Liver (tissue), 9 donors: ENCODE data around the gene CD247. TPM values are rescaled to one million over a fixed set of nuclear protein-coding genes. Genes with fewer than 3 reads are reported as not detected.

Experiments used
- DNase-seq: peaks from one replicate; pipeline ENCODE4 v3.0.0-alpha.2; 2017; ENCODE audit warnings: low spot score
- H3K27ac ChIP-seq, 2 donors: one replicate each; pipeline ENCODE4 v1.7.0; 2013; ENCODE audit warnings: inconsistent platforms in 2 of 2, low read length in 2 of 2, control low read depth in 1 of 2, low read depth in 1 of 2, mild to moderate bottlenecking in 1 of 2
- H3K27me3 ChIP-seq, 4 donors: one replicate each; pipeline versions ENCODE4 v1.6.1 to v1.7.0; 2013; ENCODE audit warnings: low read length in 3 of 4, inconsistent platforms in 1 of 4, mild to moderate bottlenecking in 1 of 4, moderate library complexity in 1 of 4; ENCODE audit not compliant: control insufficient read depth in 4 of 4, insufficient read depth in 4 of 4
- H3K36me3 ChIP-seq, 4 donors: one replicate each; pipeline versions ENCODE4 v1.6.1 to v1.7.0; 2013; ENCODE audit warnings: low read length in 3 of 4, mild to moderate bottlenecking in 3 of 4, low read depth in 1 of 4, moderate library complexity in 1 of 4; ENCODE audit not compliant: control insufficient read depth in 4 of 4, insufficient read depth in 3 of 4
- H3K4me1 ChIP-seq, 4 donors: one replicate each; pipeline versions ENCODE4 v1.6.1 to v1.7.0; 2013; ENCODE audit warnings: low read length in 3 of 4, mild to moderate bottlenecking in 3 of 4, moderate library complexity in 1 of 4; ENCODE audit not compliant: control insufficient read depth in 4 of 4, insufficient read depth in 4 of 4
- H3K4me3 ChIP-seq, 3 donors: one replicate each; pipeline versions ENCODE4 v1.6.1 to v1.7.0; 2013; ENCODE audit warnings: low read length in 3 of 3, control low read depth in 1 of 3, low read depth in 1 of 3, mild to moderate bottlenecking in 1 of 3
- H3K9ac ChIP-seq, 2 donors: one replicate each; pipeline ENCODE4 v1.7.0; 2013; ENCODE audit warnings: low read length in 2 of 2, mild to moderate bottlenecking in 2 of 2, moderate library complexity in 2 of 2, control low read depth in 1 of 2, low read depth in 1 of 2
- H3K9me3 ChIP-seq, 4 donors: one replicate each; pipeline versions ENCODE4 v1.6.1 to v1.7.0; 2013; ENCODE audit warnings: low read length in 3 of 4; ENCODE audit not compliant: control insufficient read depth in 4 of 4
- EGR1 ChIP-seq, 2 donors: IDR thresholded peaks; 2 replicates each; pipeline ENCODE4 v1.6.1; 2016 to 2018; ENCODE audit warnings: antibody characterized with exemption in 2 of 2, low read depth in 2 of 2
- HNF4A ChIP-seq, 2 donors: conservative IDR thresholded peaks; 2 replicates each; pipeline ENCODE4 v1.6.1; 2016; ENCODE audit warnings: antibody characterized with exemption in 2 of 2, mild to moderate bottlenecking in 2 of 2
- HNF4G ChIP-seq: IDR thresholded peaks from 2 replicates; pipeline ENCODE4 v1.6.1; 2016; ENCODE audit warnings: antibody characterized with exemption
- JUND ChIP-seq, 2 donors: IDR thresholded peaks; 2 replicates each; pipeline ENCODE4 v1.6.1; 2016; ENCODE audit warnings: antibody characterized with exemption in 2 of 2
- NR2F2 ChIP-seq: IDR thresholded peaks from 2 replicates; pipeline ENCODE4 v1.6.1; 2016; ENCODE audit warnings: antibody characterized with exemption
- RAD21 ChIP-seq, 2 donors: IDR thresholded peaks; 2 replicates each; pipeline ENCODE4 v1.6.1; 2016; ENCODE audit warnings: antibody characterized with exemption in 2 of 2, mild to moderate bottlenecking in 2 of 2
- RXRA ChIP-seq, 2 donors: IDR thresholded peaks; 2 replicates each; pipeline ENCODE4 v1.6.1; 2017 to 2018; ENCODE audit warnings: antibody characterized with exemption in 2 of 2, mild to moderate bottlenecking in 1 of 2
- SP1 ChIP-seq: IDR thresholded peaks from 2 replicates; pipeline ENCODE4 v1.6.1; 2018; ENCODE audit warnings: antibody characterized with exemption, mild to moderate bottlenecking
- TAF1 ChIP-seq: conservative IDR thresholded peaks from 2 replicates; pipeline ENCODE4 v1.6.1; 2016; ENCODE audit warnings: antibody characterized with exemption, mild to moderate bottlenecking
- YY1 ChIP-seq: IDR thresholded peaks from 2 replicates; pipeline ENCODE4 v1.6.1; 2016; ENCODE audit warnings: antibody characterized with exemption, mild to moderate bottlenecking
- WGBS: extraction: QIAGEN DNeasy Blood & Tissue Kit; methylation state at CpG from one replicate; pipeline ENCODE4 v1.1.7; 2013; 5-methylcytosine and 5-hydroxymethylcytosine counted together
- polyA plus RNA-seq, 2 donors: library from polyadenylated mRNA; stranded (reverse) in 1 of 2; unstranded in 1 of 2; fragments of 200-250 nt in 1 of 2; fragments of >200 nt in 1 of 2; fragmentation: Nextera tagmentation in 1 of 2; extraction: Ambion mirVana in 1 of 2; gene quantifications; one replicate each; pipeline versions ENCODE4 v1.2.1 to v1.2.3, GENCODE V29; 2013 to 2015
- total RNA-seq, 2 donors: library from RNA; depleted of rRNA; stranded (reverse); fragments of >200 nt; gene quantifications; one replicate each; pipeline ENCODE4 v1.2.3, GENCODE V29; 2014
- TF ChIP-seq, protein P1 (sequence below): IDR thresholded peaks from 2 replicates; pipeline ENCODE4 v1.6.1; 2016; ENCODE audit warnings: antibody characterized with exemption
- TF ChIP-seq, protein P2 (sequence below): IDR thresholded peaks from 2 replicates; pipeline ENCODE4 v1.6.1; 2016; ENCODE audit warnings: antibody characterized with exemption
- TF ChIP-seq, protein P3 (sequence below): IDR thresholded peaks from 2 replicates; pipeline ENCODE4 v1.6.1; 2016; ENCODE audit warnings: antibody characterized with exemption
- TF ChIP-seq, protein P4 (sequence below): fragments of 150-350 bp; IDR thresholded peaks from 2 replicates; pipeline ENCODE4 v1.5.1; 2017; ENCODE audit warnings: improper control_type of control experiment, low read depth, low read length; ENCODE audit not compliant: missing input control
- TF ChIP-seq, protein P5 (sequence below): IDR thresholded peaks from 2 replicates; pipeline ENCODE4 v1.6.1; 2016; ENCODE audit warnings: antibody characterized with exemption, mild to moderate bottlenecking
- donor health status: healthy.
- donor health status: healthy.
- donor health status: healthy.
- donor health status: healthy.
- donor health status: healthy.

CD247 gene
- total and polyA plus RNA-seq, 4 donors: 0.61 to 2.2 (median 1.6) TPM

DNA sequence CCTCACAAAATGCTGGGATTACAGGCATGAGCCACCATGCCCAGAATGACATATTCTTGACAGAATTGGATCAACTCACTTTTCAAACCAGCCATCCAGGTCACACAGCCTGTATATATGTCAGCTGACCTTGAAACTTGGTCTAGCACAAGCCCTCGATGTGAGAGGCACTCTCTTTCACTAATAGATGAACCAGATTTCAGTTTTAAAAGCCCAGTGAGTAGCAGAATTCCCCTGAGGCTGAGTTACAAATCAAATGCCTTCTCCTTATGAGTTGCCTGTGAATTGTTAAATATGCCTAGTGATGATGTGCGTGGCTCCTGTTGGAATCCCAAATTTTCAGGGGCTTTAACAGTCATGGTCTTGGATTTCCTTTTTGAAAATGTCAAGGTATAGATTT, 88.7 kb downstream of the CD247 start:
- WGBS: 64% methylated on average over 2 of the region's 2 CpGs
- Histone ChIP-seq H3K27ac (no peak overlapping the region), H3K36me3 (no peaks in the 10 kb centered on the region), H3K9me3 (no peaks in the 10 kb centered on the region), H3K9ac (no peak overlapping the region), H3K27me3 (no peaks in the 10 kb centered on the region), H3K4me3 (no peak overlapping the region), H3K4me1 (no peaks in the 10 kb centered on the region)
- no peak for DNase-seq
- TF ChIP-seq, protein P1, sequence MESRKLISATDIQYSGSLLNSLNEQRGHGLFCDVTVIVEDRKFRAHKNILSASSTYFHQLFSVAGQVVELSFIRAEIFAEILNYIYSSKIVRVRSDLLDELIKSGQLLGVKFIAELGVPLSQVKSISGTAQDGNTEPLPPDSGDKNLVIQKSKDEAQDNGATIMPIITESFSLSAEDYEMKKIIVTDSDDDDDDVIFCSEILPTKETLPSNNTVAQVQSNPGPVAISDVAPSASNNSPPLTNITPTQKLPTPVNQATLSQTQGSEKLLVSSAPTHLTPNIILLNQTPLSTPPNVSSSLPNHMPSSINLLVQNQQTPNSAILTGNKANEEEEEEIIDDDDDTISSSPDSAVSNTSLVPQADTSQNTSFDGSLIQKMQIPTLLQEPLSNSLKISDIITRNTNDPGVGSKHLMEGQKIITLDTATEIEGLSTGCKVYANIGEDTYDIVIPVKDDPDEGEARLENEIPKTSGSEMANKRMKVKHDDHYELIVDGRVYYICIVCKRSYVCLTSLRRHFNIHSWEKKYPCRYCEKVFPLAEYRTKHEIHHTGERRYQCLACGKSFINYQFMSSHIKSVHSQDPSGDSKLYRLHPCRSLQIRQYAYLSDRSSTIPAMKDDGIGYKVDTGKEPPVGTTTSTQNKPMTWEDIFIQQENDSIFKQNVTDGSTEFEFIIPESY: no peak
- no peak for TF ChIP-seq NR2F2
- no peak for TF ChIP-seq RXRA (IDR thresholded peaks at IDR 0.05)
- TF ChIP-seq, protein P2, sequence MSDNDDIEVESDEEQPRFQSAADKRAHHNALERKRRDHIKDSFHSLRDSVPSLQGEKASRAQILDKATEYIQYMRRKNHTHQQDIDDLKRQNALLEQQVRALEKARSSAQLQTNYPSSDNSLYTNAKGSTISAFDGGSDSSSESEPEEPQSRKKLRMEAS: no peak
- TF ChIP-seq EGR1 (IDR thresholded peaks at IDR 0.05; ENCODE audit: low read depth in 2 of 2): no peak

DNA sequence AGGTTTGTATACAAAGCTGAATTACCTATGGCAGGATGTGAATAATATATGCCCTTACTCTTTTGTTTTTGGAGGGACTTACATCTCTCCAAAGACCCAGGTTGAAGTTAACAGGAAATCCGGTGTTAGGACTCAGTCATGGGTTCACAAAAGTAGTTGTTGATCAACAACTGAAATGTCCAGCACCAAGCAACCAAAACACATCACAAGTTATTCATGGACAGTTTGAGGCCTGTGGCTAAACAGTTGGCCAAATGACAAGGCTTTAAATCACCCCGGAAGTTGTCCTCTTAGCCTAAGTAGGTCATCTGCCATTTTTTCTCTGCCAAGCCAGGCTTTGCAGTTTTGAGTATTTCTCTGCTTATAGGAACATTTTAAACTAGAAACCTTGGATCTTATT, 89.9 kb downstream of the CD247 start:
- TF ChIP-seq HNF4A (conservative IDR thresholded peaks at IDR 0.05): no peak
- TF ChIP-seq, protein P3, sequence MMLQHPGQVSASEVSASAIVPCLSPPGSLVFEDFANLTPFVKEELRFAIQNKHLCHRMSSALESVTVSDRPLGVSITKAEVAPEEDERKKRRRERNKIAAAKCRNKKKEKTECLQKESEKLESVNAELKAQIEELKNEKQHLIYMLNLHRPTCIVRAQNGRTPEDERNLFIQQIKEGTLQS: no peak
- TF ChIP-seq JUND (IDR thresholded peaks at IDR 0.05): no peak
- no peak for TF ChIP-seq SP1
- TF ChIP-seq, protein P1: no peak
- WGBS: 74% methylated on average over 2 of the region's 2 CpGs
- Histone ChIP-seq H3K27me3 (no peaks in the 10 kb centered on the region), H3K4me1 (no peaks in the 10 kb centered on the region), H3K27ac (no peak overlapping the region), H3K36me3 (peaks cover 0 to 5% (median 2%) of the 10 kb centered on the region in 4 donors), H3K9me3 (no peaks in the 10 kb centered on the region), H3K9ac (no peak overlapping the region), H3K4me3 (no peak overlapping the region)
- no peak for DNase-seq

DNA sequence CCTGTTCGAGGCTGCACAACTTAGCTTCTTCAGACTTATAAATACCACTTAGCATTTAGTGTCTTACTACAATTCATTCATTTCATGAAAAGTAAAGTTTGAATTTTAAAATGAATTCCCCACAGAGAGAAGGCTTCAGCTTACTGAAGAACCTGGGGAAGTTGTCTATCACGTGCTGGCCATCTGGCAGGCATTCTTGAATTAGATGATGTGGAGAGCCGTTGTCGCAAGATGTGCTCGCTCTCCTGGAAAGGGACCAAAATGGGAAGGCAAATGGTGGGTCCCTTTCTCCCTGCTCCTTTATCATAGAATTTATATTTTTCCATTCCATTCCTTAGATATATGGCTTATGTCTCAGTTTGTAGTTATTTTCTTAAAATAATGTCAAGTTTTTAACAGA, 90.5 kb downstream of the CD247 start:
- H3K36me3 ChIP-seq: peaks cover 0 to 5% (median 2%) of the 10 kb centered on the region in 4 donors
- no peaks in the 10 kb centered on the region for H3K9me3 ChIP-seq
- 85% methylated on average over 5 of the region's 5 CpGs for WGBS
- no peak for DNase-seq
- no peak overlapping the region for H3K4me3 ChIP-seq
- TF ChIP-seq HNF4G (no peak), RAD21 (IDR thresholded peaks at IDR 0.05) (no peak), TAF1 (no peak), RXRA (IDR thresholded peaks at IDR 0.05) (no peak), NR2F2 (no peak), YY1 (no peak), EGR1 (IDR thresholded peaks at IDR 0.05; ENCODE audit: low read depth in 2 of 2) (no peak), SP1 (no peak)
- TF ChIP-seq, protein P2: no peak
- TF ChIP-seq, protein P4, sequence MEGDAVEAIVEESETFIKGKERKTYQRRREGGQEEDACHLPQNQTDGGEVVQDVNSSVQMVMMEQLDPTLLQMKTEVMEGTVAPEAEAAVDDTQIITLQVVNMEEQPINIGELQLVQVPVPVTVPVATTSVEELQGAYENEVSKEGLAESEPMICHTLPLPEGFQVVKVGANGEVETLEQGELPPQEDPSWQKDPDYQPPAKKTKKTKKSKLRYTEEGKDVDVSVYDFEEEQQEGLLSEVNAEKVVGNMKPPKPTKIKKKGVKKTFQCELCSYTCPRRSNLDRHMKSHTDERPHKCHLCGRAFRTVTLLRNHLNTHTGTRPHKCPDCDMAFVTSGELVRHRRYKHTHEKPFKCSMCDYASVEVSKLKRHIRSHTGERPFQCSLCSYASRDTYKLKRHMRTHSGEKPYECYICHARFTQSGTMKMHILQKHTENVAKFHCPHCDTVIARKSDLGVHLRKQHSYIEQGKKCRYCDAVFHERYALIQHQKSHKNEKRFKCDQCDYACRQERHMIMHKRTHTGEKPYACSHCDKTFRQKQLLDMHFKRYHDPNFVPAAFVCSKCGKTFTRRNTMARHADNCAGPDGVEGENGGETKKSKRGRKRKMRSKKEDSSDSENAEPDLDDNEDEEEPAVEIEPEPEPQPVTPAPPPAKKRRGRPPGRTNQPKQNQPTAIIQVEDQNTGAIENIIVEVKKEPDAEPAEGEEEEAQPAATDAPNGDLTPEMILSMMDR: no peak
- TF ChIP-seq, protein P3: no peak
- TF ChIP-seq, protein P5, sequence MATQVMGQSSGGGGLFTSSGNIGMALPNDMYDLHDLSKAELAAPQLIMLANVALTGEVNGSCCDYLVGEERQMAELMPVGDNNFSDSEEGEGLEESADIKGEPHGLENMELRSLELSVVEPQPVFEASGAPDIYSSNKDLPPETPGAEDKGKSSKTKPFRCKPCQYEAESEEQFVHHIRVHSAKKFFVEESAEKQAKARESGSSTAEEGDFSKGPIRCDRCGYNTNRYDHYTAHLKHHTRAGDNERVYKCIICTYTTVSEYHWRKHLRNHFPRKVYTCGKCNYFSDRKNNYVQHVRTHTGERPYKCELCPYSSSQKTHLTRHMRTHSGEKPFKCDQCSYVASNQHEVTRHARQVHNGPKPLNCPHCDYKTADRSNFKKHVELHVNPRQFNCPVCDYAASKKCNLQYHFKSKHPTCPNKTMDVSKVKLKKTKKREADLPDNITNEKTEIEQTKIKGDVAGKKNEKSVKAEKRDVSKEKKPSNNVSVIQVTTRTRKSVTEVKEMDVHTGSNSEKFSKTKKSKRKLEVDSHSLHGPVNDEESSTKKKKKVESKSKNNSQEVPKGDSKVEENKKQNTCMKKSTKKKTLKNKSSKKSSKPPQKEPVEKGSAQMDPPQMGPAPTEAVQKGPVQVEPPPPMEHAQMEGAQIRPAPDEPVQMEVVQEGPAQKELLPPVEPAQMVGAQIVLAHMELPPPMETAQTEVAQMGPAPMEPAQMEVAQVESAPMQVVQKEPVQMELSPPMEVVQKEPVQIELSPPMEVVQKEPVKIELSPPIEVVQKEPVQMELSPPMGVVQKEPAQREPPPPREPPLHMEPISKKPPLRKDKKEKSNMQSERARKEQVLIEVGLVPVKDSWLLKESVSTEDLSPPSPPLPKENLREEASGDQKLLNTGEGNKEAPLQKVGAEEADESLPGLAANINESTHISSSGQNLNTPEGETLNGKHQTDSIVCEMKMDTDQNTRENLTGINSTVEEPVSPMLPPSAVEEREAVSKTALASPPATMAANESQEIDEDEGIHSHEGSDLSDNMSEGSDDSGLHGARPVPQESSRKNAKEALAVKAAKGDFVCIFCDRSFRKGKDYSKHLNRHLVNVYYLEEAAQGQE: no peak
- H3K9ac ChIP-seq: no peak overlapping the region
- no peaks in the 10 kb centered on the region for H3K27me3 ChIP-seq
- H3K27ac ChIP-seq: no peak overlapping the region
- no peaks in the 10 kb centered on the region for H3K4me1 ChIP-seq
